Mesodermal cell (in vitro differentiated cells): ENCODE data around the gene TSNAX.
"Not testable (repeated sequence)": the region's sequence is repeated elsewhere in the genome, so short reads cannot be mapped to it uniquely, and the experiment has no call there.

Experiments used
- H3K27ac ChIP-seq: 2 replicates; pipeline ENCODE4 v1.7.0; 2013; ENCODE audit warnings: mild to moderate bottlenecking, low read depth, low read length, moderate library complexity; ENCODE audit not compliant: severe bottlenecking
- H3K36me3 ChIP-seq: 2 replicates; pipeline ENCODE4 v1.7.1; 2013; ENCODE audit warnings: mild to moderate bottlenecking, low read length, moderate library complexity; ENCODE audit not compliant: control insufficient read depth, insufficient read depth
- H3K4me1 ChIP-seq: one replicate; pipeline ENCODE4 v1.7.1; 2013; ENCODE audit warnings: mild to moderate bottlenecking, low read length; ENCODE audit not compliant: insufficient read depth, control insufficient read depth, poor library complexity, severe bottlenecking
- H3K4me3 ChIP-seq: 2 replicates; pipeline ENCODE4 v1.7.0; 2013; ENCODE audit warnings: low read length, control low read depth, mild to moderate bottlenecking; ENCODE audit not compliant: insufficient read depth, poor library complexity, severe bottlenecking; ENCODE audit errors: extremely low read depth
- H3K9me3 ChIP-seq: 2 replicates; pipeline ENCODE4 v1.7.1; 2013; ENCODE audit warnings: mild to moderate bottlenecking, low read length, moderate library complexity; ENCODE audit not compliant: control insufficient read depth
- WGBS, 2 experiments: methylation state at CpG; one replicate each; pipeline ENCODE4 v1.1.5; 2013; ENCODE audit warnings: missing lambda C conversion rate in 2 of 2; ENCODE audit not compliant: insufficient coverage in 2 of 2; 5-methylcytosine and 5-hydroxymethylcytosine counted together

Gene TSNAX

DNA sequence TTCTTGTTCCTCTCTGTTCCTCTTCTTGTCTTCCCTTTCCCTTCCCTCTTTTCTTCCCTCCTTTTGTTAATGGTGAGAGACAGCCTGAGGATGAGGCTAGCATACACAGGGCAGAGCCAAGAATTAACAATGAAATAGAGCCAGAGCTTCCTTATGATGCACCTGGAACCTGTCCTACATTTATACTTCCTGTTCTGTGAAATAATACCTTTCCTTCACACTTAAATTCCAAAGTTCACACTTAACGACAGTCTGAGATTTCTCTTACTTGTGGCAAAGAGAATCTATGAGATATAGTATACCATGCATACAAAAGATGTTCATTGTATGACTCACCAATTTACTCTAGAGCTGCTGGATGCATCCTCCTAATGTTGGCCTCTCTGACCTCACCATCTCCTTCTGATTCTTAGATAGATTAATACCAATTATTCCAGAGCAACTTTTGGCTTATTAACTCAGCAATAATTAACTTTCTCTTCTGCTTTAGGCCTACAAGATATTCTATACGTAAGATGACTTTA, 30.8 kb upstream of the TSNAX start:
- no CpG with 5 or more reads among the region's 2 CpGs for WGBS, 2 experiments
- no peaks in the 10 kb centered on the region for H3K36me3 ChIP-seq
- H3K27ac ChIP-seq = no peak overlapping the region
- no peak overlapping the region for H3K4me3 ChIP-seq
- H3K4me1 ChIP-seq = no peaks in the 10 kb centered on the region
- H3K9me3 ChIP-seq = peaks cover 16% of the 10 kb centered on the region

DNA sequence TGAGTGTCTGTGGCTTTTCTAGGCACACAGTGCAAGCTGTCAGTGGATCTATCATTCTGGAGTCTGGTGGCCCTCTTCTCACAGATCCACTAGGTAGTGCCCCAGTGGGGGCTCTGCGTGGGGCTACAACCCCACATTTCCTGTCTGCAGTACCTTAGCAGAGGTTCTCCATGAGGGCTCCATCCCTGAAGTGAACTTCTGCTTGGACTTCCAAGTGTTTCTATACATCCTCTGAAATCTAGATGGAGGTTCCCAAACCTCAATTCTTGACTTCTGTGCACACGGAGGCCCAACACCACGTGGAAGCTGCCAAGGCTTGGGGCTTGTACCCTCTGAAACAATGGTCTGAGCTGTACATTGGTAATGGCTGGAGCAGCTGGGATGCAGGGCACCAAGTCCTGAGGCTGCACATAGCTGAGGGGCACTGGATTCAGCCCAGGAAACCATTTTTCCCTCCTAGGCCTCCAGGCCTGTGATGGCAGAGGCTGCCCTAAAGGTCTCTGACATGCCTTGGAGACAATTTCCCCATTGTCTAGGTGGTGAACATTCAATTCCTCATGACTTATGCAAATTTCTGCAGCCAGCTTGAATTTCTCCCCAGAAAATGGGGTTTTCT, 29.2 kb upstream of the TSNAX start:
- H3K4me1 ChIP-seq = no peaks in the 10 kb centered on the region
- no peak overlapping the region for H3K4me3 ChIP-seq
- peaks cover 16% of the 10 kb centered on the region for H3K9me3 ChIP-seq
- H3K36me3 ChIP-seq = no peaks in the 10 kb centered on the region
- 70 to 89% methylated on average over 3 of the region's 3 CpGs for WGBS, 2 experiments
- no peak overlapping the region for H3K27ac ChIP-seq

DNA sequence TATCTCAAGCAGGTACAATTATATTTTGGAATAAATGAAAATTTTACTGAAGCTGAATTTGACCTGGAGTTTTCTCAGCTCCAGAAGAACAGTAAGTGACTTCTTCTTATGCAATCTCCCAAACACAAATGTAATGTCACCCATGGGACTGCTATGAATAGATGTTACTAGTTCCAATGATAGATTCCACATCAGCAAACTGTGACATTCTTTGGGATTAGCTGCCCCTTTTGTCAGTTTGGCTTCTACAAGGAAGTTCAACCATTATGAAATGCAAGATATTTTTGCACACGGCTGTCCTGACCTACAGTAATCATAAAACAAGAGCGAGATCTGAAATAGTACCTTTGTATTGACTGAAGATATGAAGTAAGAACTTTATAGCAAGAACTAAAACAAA, 27.8 kb upstream of the TSNAX start:
- Histone ChIP-seq H3K27ac (no peak overlapping the region), H3K9me3 (peaks cover 16% of the 10 kb centered on the region), H3K4me1 (no peaks in the 10 kb centered on the region), H3K4me3 (no peak overlapping the region), H3K36me3 (no peaks in the 10 kb centered on the region)
- no CpG with 5 or more reads among the region's 2 CpGs for WGBS, 2 experiments

DNA sequence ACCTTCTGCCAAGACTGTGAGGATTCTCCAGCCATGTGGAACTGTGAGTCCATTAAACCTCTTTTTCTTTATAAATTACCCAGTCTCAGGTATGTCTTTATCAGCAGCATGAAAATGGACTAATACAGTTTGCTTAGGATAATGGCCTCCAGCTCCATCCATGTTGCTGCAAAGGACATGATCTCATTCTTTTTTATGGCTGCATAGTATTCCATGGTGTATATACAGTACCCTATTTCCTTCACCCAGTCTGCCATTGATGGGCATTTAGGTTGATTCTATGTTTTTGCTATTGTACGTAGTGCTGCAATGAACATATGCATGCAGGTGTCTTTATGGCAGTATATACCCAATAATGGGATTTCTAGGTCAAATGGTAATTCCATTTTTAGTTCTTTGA, 25.3 kb upstream of the TSNAX start:
- H3K9me3 ChIP-seq = peaks cover 12% of the 10 kb centered on the region
- H3K36me3 ChIP-seq, H3K27ac ChIP-seq, H3K4me1 ChIP-seq, H3K4me3 ChIP-seq: not testable (repeated sequence)
- WGBS, 2 experiments = no CpG with 5 or more reads among the region's 1 CpG

DNA sequence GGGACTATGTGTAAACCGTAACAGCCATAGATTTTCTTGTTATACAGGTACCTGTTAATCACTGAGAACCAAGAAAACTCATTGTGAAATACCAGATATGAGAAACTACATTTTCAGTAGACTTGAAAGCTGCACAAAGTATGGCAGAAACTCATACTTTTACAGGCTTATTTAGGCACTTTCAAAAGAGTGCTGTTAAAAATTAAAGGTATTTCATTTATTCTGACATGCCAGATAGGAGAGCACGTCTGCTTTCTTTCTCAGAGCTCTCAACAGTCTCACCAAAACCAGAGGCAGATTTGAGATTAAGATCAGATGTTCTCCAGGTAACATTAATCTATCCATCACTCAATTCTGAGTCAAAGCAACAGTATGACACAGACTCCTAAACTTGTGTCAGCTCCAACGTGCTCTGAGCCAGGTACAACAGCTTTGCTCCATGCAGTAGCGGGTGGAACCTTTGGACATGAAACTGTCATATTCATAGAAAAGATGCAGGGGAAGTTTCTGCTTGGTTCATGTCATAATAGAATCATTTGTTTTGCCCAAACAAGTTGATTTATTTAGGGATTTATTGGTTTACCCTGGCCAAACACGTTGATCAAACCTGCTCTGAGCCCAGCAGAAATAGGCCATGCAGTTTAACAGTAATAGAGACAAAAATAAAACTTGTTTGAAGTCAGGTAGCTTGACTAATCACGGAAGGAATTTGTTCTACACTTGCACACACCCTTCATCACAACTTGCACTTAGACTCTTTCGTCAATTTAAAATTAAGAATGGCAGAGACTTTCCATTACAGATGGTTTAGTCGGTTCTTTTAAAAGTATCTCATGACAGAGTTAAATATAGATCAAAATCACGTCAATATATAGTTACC, 20.8 kb upstream of the TSNAX start:
- Histone ChIP-seq H3K27ac (no peak overlapping the region), H3K9me3 (no peaks in the 10 kb centered on the region), H3K4me3 (no peak overlapping the region), H3K4me1 (peaks cover 3% of the 10 kb centered on the region), H3K36me3 (no peaks in the 10 kb centered on the region)
- 94 to 100% methylated on average over 2 to 4 of the region's 9 CpGs for WGBS, 2 experiments

DNA sequence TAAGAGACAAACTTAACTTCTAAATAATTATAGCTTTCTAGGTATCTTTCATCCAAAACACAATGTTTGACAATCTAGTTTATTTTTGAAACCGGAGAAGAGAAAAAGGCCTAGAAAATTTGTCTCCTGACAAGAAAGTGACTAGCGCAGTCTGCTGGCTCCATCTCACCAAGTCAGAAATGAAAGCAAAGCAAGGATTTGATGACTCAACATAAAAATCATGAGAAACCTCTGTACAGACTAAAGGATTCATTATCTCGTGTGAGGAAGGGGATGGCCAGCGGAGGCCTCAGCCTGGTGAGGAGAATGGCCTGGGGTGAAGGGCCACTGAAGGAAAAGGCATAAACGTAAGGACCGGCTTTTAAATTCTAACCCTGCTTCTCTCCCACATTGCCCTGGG, 20.0 kb upstream of the TSNAX start:
- no peaks in the 10 kb centered on the region for H3K9me3 ChIP-seq
- no peaks in the 10 kb centered on the region for H3K36me3 ChIP-seq
- peak overlapping the region; percentile 23 for H3K27ac ChIP-seq
- no peak overlapping the region for H3K4me3 ChIP-seq
- WGBS, 2 experiments = 85 to 93% methylated on average over 3 to 6 of the region's 6 CpGs
- peaks cover 3% of the 10 kb centered on the region for H3K4me1 ChIP-seq

DNA sequence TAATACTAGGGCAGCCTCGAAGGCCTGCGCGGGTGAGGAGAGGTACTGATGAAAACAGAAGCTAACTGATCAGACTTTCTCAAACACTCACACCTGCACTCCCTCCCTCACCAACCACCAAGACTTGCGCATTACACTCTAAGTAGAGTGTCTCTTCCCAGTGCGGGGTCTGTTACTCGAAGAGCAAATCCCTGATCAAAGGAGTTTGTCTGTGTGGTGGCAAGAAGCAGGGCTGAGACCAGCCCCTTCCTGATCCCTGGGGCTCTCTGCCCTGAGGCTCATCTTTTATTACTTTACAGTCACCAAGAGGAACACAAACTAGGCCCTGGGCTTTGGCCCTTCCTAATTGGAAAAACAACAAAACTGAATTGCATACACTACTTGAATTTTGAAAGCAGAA, 19.5 kb upstream of the TSNAX start:
- WGBS, 2 experiments = 88% methylated on average over 5 of the region's 6 CpGs; no CpG with 5 or more reads in 1 of the 2 experiments
- Histone ChIP-seq H3K4me3 (no peak overlapping the region), H3K27ac (peak overlapping the region; percentile 23), H3K9me3 (no peaks in the 10 kb centered on the region), H3K4me1 (peaks cover 3% of the 10 kb centered on the region), H3K36me3 (no peaks in the 10 kb centered on the region)

DNA sequence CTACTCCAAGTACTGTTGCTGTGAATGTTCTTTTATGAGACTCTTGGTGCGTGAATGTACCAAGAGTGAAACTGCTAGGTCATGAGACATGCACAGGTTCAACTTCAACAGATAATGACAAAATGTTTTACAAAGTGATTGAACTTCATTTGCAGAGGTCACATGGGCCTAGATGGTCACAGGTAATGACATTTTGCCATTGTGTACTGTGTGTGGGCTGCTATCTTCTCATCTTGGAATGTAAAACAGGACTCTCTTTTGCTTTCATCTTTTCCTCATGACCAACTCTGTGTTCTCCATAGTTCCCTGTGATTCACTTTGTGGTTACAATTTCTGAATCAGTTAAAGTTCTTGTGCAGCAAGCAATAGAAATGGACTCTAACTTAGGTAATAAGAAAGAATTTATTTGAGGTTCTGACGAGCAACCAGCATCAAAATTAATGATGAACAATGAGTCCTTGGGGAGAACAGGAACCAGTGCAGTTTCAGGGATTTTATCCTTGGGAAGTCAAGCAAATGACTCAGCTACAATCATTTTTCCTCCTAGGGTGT, 16.2 kb upstream of the TSNAX start:
- peaks cover 3% of the 10 kb centered on the region for H3K4me1 ChIP-seq
- no peaks in the 10 kb centered on the region for H3K36me3 ChIP-seq
- WGBS, 2 experiments = 83 to 88% methylated on average over 1 of the region's 2 CpGs

DNA sequence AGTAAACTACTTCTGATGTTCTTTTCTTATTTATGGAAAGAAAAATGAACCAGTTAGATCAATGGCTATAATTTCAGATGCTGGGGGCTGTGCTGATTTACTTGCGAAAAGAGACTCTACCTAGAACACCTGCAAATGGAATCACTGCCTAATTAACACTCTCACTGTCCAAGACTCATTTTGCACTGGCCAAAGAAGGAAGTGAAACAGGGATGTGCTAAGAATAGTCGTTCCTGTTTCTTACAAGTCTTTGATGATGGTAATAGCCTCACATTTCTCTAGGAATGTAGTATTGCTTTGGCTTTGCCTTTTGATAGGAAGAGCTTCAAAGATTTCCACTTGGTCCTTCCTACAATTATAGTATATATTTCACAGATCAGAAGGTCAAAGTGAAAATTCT, 12.7 kb upstream of the TSNAX start:
- H3K36me3 ChIP-seq = no peaks in the 10 kb centered on the region
- no peak overlapping the region for H3K4me3 ChIP-seq
- H3K9me3 ChIP-seq = no peaks in the 10 kb centered on the region
- H3K27ac ChIP-seq = no peak overlapping the region
- no CpG with 5 or more reads among the region's 2 CpGs for WGBS, 2 experiments
- H3K4me1 ChIP-seq = no peaks in the 10 kb centered on the region

More for the DNA sequence above, 16.2 kb upstream of the TSNAX start:
- Histone ChIP-seq H3K27ac (no peak overlapping the region), H3K4me3 (no peak overlapping the region), H3K9me3 (no peaks in the 10 kb centered on the region)

DNA sequence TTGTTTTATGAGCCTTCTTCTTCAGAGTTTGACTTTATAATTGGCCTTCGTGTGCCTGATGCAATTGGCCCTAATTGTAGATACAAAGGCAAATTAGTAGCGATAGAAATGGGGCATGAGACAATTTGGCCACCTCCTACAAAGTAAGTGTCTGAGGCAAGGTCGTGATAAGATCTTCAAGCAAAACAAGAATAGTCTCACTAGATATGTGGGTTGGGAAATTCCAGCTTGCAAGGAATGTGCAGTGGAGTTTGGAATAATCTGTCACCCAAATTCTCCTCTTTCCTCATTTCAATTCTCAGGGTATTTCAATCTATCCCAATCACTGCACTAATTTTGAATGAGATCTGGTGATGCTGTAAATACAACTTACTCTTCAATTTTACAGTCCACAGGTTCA, 11.4 kb upstream of the TSNAX start:
- WGBS, 2 experiments = no CpG with 5 or more reads among the region's 3 CpGs
- H3K27ac ChIP-seq = no peak overlapping the region
- no peaks in the 10 kb centered on the region for H3K9me3 ChIP-seq
- no peaks in the 10 kb centered on the region for H3K4me1 ChIP-seq
- no peaks in the 10 kb centered on the region for H3K36me3 ChIP-seq
- no peak overlapping the region for H3K4me3 ChIP-seq
